Epithelial cell of esophagus (primary cell): Measurements from ENCODE around the gene ANO7.

ENCODE experiments used
- DNase-seq: peaks from one replicate; pipeline ENCODE4 v3.0.0; 2010; ENCODE audit warnings: low read depth
- H3K4me3 ChIP-seq: 2 replicates; pipeline ENCODE4 v1.5.1; 2011; ENCODE audit warnings: mild to moderate bottlenecking, low read length, control low read depth
- TF ChIP-seq, protein P1 (sequence below): IDR thresholded peaks from 2 replicates; pipeline ENCODE4 v1.5.1; 2011; ENCODE audit warnings: low read depth, mild to moderate bottlenecking, low read length, control low read depth, inconsistent platforms; ENCODE audit not compliant: insufficient read depth; ENCODE audit errors: missing control alignments

ANO7 gene

DNA sequence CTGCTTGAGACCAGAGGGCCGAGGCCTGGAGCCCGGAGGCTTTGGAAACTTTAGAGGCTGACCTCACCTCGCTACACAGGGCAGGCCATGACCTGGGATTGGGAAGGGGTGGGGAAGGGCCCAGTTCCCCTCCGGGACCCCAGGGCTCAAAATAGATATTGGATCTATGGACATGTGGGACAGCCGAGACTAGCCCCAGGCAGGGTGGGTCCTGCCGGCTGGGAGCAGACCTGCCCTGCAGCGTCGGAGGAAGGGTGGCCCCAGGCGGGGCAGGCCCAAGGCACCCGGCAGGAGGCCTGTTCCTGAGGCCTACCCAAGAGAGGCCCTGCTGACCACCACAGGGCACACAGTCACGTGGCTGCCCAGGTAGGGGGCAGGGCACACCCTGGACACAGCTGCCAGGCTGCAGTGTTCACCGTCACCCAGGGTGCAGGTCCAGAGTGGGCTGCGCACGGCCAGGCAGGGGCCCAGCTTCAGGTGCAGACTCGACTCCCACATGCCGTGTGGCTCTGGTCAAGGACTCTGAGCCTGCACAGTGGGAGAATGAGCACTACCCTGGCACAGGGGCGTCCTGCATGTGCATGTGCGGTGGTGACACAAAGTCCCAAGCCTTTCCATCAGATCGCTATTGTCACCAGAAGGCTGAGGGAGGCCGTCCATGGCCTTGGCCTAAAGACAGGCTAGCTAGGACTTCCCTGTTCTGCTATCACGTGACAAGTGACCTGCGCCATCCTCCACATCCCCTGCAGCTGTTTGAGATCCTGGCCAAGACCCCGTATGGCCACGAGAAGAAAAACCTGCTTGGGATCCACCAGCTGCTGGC lies 13.2 kb downstream of the ANO7 start:
- no peak overlapping the region for H3K4me3 ChIP-seq
- no peak for DNase-seq
- TF ChIP-seq, protein P1, sequence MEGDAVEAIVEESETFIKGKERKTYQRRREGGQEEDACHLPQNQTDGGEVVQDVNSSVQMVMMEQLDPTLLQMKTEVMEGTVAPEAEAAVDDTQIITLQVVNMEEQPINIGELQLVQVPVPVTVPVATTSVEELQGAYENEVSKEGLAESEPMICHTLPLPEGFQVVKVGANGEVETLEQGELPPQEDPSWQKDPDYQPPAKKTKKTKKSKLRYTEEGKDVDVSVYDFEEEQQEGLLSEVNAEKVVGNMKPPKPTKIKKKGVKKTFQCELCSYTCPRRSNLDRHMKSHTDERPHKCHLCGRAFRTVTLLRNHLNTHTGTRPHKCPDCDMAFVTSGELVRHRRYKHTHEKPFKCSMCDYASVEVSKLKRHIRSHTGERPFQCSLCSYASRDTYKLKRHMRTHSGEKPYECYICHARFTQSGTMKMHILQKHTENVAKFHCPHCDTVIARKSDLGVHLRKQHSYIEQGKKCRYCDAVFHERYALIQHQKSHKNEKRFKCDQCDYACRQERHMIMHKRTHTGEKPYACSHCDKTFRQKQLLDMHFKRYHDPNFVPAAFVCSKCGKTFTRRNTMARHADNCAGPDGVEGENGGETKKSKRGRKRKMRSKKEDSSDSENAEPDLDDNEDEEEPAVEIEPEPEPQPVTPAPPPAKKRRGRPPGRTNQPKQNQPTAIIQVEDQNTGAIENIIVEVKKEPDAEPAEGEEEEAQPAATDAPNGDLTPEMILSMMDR: no peak

DNA sequence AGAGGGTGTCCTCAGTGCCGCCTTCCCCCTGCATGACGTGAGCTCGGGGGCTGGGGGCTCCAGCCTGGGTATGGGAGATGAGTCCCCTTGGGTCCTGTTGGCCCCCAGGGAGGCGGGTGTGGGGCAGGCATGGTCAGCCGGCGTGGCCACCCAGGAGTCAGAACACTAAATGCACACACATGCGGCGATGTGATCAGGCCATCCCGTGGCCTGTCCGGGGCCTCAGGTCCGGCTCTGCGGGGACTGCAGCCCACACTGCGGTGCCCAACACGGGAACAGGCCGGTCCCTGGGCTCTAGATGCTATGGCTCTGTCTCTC lies 13.8 kb downstream of the ANO7 start:
- TF ChIP-seq, protein P1: no peak
- no peak for DNase-seq
- no peak overlapping the region for H3K4me3 ChIP-seq

DNA sequence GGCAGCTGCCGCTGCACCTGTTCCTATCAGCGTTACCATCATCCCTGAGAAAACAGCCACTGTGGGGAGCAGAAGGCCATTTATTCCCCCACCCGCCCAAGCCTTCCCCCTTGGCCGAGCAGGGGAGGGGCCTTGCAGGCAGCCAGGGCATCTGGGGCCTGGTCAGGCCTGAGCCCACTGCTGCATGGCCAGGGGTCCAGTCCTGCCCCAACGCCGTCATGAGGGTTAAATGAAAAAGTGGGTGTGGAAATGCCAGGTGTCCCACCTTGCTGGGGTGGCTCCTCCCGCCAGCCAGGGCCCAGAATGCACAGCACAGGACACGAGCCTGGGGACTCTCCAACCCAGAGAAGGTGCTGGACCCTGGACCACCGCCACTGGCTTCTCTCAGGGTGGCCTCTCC lies 14.2 kb downstream of the ANO7 start:
- no peak for DNase-seq
- TF ChIP-seq, protein P1: no peak
- H3K4me3 ChIP-seq: no peak overlapping the region

DNA sequence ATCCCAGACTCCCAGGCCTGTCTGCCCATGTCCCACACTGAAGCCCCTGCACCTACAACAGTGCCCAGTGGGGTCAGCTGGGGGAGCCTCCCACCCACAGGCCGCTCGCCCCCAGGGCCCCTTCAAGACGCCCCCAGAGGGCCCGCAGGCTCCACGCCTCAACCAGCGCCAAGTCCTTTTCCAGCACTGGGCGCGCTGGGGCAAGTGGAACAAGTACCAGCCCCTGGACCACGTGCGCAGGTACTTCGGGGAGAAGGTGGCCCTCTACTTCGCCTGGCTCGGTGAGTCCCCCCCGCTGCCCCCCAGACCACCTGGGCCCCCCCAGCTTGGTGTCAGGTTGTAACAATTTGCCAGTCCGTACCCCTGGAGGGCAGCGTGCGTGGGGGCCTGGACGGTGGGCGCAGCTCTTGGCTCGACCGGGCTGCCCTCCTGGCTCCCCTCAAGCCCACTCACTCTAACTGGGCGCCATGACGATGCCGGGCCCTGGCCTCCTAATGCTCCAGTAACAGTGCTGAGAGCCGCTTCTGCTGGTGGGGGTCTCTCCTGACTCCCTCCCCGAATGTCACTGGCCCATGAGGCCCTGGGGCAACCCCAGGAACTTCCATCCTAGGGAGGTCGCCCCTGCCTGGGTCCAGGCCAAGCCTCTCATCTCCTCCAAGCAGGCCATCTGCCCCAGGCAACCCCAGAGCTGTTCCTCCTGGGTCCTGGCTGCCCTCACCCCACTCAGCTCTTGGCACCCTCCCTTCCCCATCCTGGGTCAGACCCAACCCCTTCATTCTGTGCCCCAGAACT lies 14.9 kb downstream of the ANO7 start:
- no peak for DNase-seq
- H3K4me3 ChIP-seq: no peak overlapping the region
- TF ChIP-seq, protein P1: no peak

DNA sequence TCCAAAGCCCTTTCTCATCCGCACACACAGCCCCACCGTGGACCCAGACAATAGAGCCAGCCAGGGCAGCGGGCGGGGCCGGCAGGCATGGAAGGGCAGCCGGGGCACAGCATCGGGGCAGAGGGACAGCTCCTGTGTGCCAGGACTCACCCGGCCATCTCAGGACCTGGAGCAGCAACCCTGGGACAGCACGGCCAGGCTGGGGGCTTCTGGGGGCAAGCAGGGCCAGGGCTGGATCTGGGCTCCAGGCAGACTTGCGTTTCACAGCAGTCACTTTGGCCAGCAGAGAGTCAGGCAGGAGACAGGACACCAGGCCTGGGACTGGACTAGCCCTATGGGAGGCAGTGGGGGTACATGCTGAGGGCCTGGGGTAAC lies 15.5 kb downstream of the ANO7 start:
- no peak overlapping the region for H3K4me3 ChIP-seq
- TF ChIP-seq, protein P1: no peak
- DNase-seq: no peak

DNA sequence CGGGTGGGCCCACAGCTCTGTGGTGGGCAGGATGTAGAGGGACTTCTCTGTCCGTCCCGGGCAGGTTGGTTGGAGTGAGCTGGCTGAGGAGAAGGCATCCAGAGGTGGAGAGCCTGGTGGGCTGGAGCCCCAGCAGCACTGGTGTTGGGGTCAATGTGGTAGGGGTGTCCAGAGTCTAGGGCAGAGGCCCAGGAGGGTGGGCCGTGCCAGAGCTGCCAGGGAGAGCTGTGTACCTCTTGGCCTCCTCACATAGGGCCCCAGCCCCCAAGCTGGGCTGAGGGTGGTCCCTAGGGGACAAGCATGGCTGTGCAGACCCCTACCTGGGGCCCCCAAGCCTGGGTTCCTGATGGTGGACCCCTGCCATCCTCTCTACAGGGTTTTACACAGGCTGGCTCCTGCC lies 16.0 kb downstream of the ANO7 start:
- DNase-seq: no peak
- no peak overlapping the region for H3K4me3 ChIP-seq
- TF ChIP-seq, protein P1: no peak

DNA sequence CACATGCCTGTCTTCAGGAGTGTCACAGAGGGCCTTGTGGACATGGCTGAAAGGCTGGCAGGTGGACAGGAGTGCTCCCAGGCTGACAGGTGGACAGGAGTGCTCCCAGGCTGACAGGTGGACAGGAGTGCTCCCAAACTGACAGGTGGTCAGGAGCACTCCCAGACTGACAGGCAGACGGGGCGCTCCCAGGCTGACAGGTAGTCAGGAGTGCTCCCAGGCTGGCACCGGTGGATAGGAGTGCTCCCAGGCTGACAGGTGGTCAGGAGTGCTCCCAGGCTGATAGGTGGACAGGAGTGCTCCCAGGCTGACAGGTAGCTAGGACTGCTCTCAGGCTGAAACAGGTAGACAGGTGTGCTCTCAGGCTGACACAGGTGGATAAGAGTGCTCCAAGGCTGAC lies 16.6 kb downstream of the ANO7 start:
- H3K4me3 ChIP-seq: no peak overlapping the region
- TF ChIP-seq, protein P1: no peak
- no peak for DNase-seq
